ENCODE results near the gene C1orf21.

- TF ChIP-seq, protein P1, sequence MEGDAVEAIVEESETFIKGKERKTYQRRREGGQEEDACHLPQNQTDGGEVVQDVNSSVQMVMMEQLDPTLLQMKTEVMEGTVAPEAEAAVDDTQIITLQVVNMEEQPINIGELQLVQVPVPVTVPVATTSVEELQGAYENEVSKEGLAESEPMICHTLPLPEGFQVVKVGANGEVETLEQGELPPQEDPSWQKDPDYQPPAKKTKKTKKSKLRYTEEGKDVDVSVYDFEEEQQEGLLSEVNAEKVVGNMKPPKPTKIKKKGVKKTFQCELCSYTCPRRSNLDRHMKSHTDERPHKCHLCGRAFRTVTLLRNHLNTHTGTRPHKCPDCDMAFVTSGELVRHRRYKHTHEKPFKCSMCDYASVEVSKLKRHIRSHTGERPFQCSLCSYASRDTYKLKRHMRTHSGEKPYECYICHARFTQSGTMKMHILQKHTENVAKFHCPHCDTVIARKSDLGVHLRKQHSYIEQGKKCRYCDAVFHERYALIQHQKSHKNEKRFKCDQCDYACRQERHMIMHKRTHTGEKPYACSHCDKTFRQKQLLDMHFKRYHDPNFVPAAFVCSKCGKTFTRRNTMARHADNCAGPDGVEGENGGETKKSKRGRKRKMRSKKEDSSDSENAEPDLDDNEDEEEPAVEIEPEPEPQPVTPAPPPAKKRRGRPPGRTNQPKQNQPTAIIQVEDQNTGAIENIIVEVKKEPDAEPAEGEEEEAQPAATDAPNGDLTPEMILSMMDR (conservative IDR thresholded peaks at IDR 0.05; ENCODE audit: low read length) = no peak
- TF ChIP-seq EZH2phosphoT487 (IDR thresholded peaks at IDR 0.05; ENCODE audit: borderline replicate concordance) = no peak
Measured at GRCh38 chr1:184433956-184434502, 47.2 kb downstream of the C1orf21 start.
